LNCAP (cell line): Measurements from ENCODE around the gene IFNA17.
"Not testable (repeated sequence)": the region's sequence is repeated elsewhere in the genome, so short reads cannot be mapped to it uniquely, and the experiment has no call there.

Experiments
- TF ChIP-seq, protein P1 (sequence below): fragments of 450-650 bp; IDR thresholded peaks from 2 replicates; pipeline ENCODE4 v1.5.1; 2017; ENCODE audit warnings: mild to moderate bottlenecking

IFNA17 gene

GRCh38 chr9:21187487-21187886 is 40.5 kb downstream of the IFNA17 start, which contains the start of gene IFNA4:
Gene IFNA4, minus strand, starts transcription at chr9:21187587. Its CDS starts 56 bp downstream, at chr9:21187531.
- TF ChIP-seq, protein P1, sequence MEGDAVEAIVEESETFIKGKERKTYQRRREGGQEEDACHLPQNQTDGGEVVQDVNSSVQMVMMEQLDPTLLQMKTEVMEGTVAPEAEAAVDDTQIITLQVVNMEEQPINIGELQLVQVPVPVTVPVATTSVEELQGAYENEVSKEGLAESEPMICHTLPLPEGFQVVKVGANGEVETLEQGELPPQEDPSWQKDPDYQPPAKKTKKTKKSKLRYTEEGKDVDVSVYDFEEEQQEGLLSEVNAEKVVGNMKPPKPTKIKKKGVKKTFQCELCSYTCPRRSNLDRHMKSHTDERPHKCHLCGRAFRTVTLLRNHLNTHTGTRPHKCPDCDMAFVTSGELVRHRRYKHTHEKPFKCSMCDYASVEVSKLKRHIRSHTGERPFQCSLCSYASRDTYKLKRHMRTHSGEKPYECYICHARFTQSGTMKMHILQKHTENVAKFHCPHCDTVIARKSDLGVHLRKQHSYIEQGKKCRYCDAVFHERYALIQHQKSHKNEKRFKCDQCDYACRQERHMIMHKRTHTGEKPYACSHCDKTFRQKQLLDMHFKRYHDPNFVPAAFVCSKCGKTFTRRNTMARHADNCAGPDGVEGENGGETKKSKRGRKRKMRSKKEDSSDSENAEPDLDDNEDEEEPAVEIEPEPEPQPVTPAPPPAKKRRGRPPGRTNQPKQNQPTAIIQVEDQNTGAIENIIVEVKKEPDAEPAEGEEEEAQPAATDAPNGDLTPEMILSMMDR: not testable (repeated sequence)

GRCh38 chr9:21182810-21183736 is 44.9 kb downstream of the IFNA17 start:
- TF ChIP-seq, protein P1: peak; percentile 53
